Sigmoid colon (tissue), 7 donors: ENCODE data around the gene BLTP3B. TPM values are rescaled to one million over a fixed set of nuclear protein-coding genes. Genes with fewer than 3 reads are reported as not detected.
"Not testable (repeated sequence)": the region's sequence is repeated elsewhere in the genome, so short reads cannot be mapped to it uniquely, and the experiment has no call there.

ENCODE experiments used
- DNase-seq: peaks from one replicate; pipeline ENCODE4 v3.0.0-alpha.2; 2019
- H3K27ac ChIP-seq, 4 donors: fragments of 200-600 bp; sonication (generic); one replicate each; pipeline ENCODE4 v1.5.1; 2016 to 2019; ENCODE audit warnings: mild to moderate bottlenecking in 1 of 4
- H3K27me3 ChIP-seq, 3 donors: fragments of 200-600 bp; sonication (generic); one replicate each; pipeline ENCODE4 v1.5.1; 2019; ENCODE audit warnings: mild to moderate bottlenecking in 1 of 3
- H3K36me3 ChIP-seq, 4 donors: fragments of 200-600 bp; sonication (generic); one replicate each; pipeline ENCODE4 v1.5.1; 2016 to 2019
- H3K4me1 ChIP-seq, 4 donors: fragments of 200-600 bp; sonication (generic); one replicate each; pipeline ENCODE4 v1.5.1; 2017 to 2019
- H3K4me3 ChIP-seq, 4 donors: fragments of 200-600 bp; sonication (generic); one replicate each; pipeline ENCODE4 v1.5.1; 2017 to 2019; ENCODE audit warnings: mild to moderate bottlenecking in 2 of 4, moderate library complexity in 1 of 4
- H3K9me3 ChIP-seq, 4 donors: fragments of 200-600 bp in 3 of 4; sonication (generic) in 3 of 4; one replicate each; pipeline versions ENCODE4 v1.5.1 to v1.6.1; 2013 to 2019
- EP300 ChIP-seq, 4 donors: sonication (generic); formaldehyde crosslinking; IDR thresholded peaks; one replicate each; pipeline ENCODE4 v1.6.1; 2017; ENCODE audit warnings: antibody characterized with exemption in 4 of 4
- POLR2A ChIP-seq, 2 donors: fragments of 450-650 bp; IDR thresholded peaks; one replicate each; pipeline ENCODE4 v1.6.1; 2016; ENCODE audit warnings: antibody characterized with exemption in 2 of 2, mild to moderate bottlenecking in 2 of 2, moderate library complexity in 2 of 2
- POLR2AphosphoS5 ChIP-seq, 4 donors: sonication (generic); formaldehyde crosslinking; IDR thresholded peaks; one replicate each; pipeline ENCODE4 v1.6.1; 2017; ENCODE audit warnings: antibody characterized with exemption in 4 of 4
- WGBS, 2 donors: extraction: QIAGEN DNeasy Blood & Tissue Kit; methylation state at CpG; one replicate each; pipeline ENCODE4 v1.1.7; 2013; 5-methylcytosine and 5-hydroxymethylcytosine counted together
- intact Hi-C: fragments of 100-400 bp; cut with DNase I; formaldehyde crosslinking; loops from one replicate; pipeline ENCODE4 v1.15.1; 2023
- polyA plus RNA-seq, 3 donors: library from polyadenylated mRNA; stranded (reverse); fragments of 200-250 nt; gene quantifications; one replicate each; pipeline ENCODE4 v1.2.3, GENCODE V29; 2013
- total RNA-seq, 4 donors: library from RNA; depleted of rRNA; stranded (reverse); fragments of >200 nt; gene quantifications; one replicate each; pipeline ENCODE4 v1.1.0, GENCODE V29; 2016
- TF ChIP-seq, protein P1 (sequence below), 4 experiments: fragments of 450-650 bp in 3 of 4; fragments of 200-600 bp in 1 of 4; IDR thresholded peaks; one replicate each; pipeline ENCODE4 v1.5.1; 2016 to 2019; ENCODE audit warnings: antibody characterized with exemption in 4 of 4, mild to moderate bottlenecking in 3 of 4, moderate library complexity in 2 of 4
- donor health status: healthy with polysubstance abuse.
- donor health status: Bipolar disorder and iron deficiency.
- donor health status: healthy.

The BLTP3B gene
- total and polyA plus RNA-seq, 7 donors: 6.0 to 41.7 (median 33.3) TPM

DNA sequence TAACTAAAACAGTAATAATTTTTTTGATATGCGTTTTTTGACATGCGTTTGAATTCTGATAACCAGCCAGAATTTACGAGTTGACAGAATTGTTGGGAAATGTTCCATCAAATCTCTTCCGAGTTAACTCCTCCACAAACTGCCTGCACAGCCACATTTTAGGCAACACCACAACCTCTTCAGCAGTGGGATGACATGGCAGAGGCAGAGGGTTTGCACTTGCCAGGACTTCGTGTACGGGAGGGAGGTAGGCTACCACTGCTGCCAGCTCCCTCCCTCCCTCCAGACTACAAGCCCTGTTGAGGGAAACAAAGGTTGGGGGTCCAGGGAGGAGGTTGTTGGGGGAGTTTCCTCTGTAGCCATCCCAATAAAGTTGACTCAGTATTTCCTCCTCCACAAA lies 43.4 kb upstream of the BLTP3B start:
- Histone ChIP-seq H3K4me3 (peak overlapping the region in 3 of 4 donors; percentile 1 to 23 (median 18)), H3K27ac (peak overlapping the region; percentile 59 to 71 (median 70)), H3K27me3 (no peaks in the 10 kb centered on the region), H3K36me3 (no peaks in the 10 kb centered on the region), H3K9me3 (no peaks in the 10 kb centered on the region), H3K4me1 (peaks cover 0 to 25% (median 22%) of the 10 kb centered on the region in 4 donors)
- 77 to 79% methylated on average over 6 of the region's 6 CpGs for WGBS, 2 donors
- DNase-seq: no peak
- intact Hi-C loops: no loop called here
- TF ChIP-seq, protein P1, sequence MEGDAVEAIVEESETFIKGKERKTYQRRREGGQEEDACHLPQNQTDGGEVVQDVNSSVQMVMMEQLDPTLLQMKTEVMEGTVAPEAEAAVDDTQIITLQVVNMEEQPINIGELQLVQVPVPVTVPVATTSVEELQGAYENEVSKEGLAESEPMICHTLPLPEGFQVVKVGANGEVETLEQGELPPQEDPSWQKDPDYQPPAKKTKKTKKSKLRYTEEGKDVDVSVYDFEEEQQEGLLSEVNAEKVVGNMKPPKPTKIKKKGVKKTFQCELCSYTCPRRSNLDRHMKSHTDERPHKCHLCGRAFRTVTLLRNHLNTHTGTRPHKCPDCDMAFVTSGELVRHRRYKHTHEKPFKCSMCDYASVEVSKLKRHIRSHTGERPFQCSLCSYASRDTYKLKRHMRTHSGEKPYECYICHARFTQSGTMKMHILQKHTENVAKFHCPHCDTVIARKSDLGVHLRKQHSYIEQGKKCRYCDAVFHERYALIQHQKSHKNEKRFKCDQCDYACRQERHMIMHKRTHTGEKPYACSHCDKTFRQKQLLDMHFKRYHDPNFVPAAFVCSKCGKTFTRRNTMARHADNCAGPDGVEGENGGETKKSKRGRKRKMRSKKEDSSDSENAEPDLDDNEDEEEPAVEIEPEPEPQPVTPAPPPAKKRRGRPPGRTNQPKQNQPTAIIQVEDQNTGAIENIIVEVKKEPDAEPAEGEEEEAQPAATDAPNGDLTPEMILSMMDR (IDR thresholded peaks at IDR 0.05): no peak
- TF ChIP-seq POLR2A (IDR thresholded peaks at IDR 0.05) (no peak), EP300 (IDR thresholded peaks at IDR 0.05) (no peak), POLR2AphosphoS5 (IDR thresholded peaks at IDR 0.05) (no peak)

DNA sequence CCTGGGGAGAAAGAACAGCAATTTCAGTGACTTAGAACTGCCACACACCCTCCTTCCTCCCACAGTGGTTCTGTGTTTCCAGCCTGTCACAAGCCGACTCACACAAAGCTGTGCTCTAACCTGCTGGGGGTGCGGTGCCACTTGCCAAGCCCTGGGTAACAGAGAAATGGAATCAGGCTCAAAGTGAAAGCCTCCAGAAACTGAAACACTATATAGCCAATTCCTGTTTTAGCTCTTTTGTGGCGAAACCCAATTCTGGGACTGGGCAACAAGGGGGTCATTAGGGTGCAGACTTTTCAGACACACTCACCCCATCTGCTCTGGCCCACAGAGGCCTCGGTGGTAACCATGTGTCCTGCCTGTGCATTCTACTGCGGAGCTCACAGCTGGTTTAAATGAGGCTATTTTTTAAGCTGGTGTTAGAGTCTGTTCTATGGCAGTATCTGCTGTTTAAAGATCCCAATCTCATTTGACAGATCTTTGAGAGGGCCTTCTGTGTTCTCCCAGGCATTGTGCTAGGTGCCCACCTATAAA lies 42.8 kb upstream of the BLTP3B start:
- Histone ChIP-seq H3K27ac (peak overlapping the region; percentile 59 to 71 (median 70)), H3K36me3 (no peaks in the 10 kb centered on the region), H3K4me1 (peaks cover 0 to 25% (median 22%) of the 10 kb centered on the region in 4 donors), H3K27me3 (no peaks in the 10 kb centered on the region), H3K4me3 (peak overlapping the region in 3 of 4 donors; percentile 1 to 23 (median 18)), H3K9me3 (no peaks in the 10 kb centered on the region)
- intact Hi-C loops: no loop called here
- no peak for DNase-seq
- WGBS, 2 donors: 59 to 81% methylated on average over 5 of the region's 5 CpGs
- TF ChIP-seq, protein P1 (IDR thresholded peaks at IDR 0.05): no peak
- TF ChIP-seq POLR2A (IDR thresholded peaks at IDR 0.05) (no peak), POLR2AphosphoS5 (IDR thresholded peaks at IDR 0.05) (no peak), EP300 (IDR thresholded peaks at IDR 0.05) (no peak)

DNA sequence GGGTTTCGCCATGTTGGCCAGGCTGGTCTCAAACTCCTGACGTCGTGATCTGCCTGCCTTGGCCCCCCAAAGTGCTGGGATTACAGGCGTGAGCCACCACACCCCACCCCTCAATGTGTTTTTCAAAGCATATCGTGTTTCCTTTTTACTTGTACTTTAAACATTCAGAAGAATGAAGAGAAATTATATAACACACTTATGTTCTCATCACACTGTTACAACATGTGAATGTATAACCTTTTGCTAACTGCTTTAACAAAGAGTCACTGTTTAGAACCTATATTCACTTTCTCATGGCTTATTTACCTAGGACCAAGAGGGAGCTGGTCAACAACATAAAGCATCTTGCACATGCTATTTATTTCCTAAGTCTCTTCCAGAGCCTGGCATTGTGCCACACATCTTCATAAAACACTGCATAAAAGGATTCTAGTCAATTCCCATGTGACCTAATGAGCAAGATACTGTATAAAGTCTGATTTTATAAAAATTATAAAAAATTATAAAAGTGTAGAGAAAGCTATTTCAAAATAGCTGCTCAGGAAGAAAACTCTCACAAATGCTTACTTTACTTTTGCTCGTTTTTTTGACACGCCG lies 42.0 kb upstream of the BLTP3B start:
- TF ChIP-seq EP300 (IDR thresholded peaks at IDR 0.05) (no peak), POLR2AphosphoS5 (IDR thresholded peaks at IDR 0.05) (no peak), POLR2A (IDR thresholded peaks at IDR 0.05) (no peak)
- TF ChIP-seq, protein P1 (IDR thresholded peaks at IDR 0.05): no peak
- no peaks in the 10 kb centered on the region for H3K9me3 ChIP-seq
- H3K4me3 ChIP-seq: no peak overlapping the region
- peaks cover 0 to 25% (median 22%) of the 10 kb centered on the region in 4 donors for H3K4me1 ChIP-seq
- no peaks in the 10 kb centered on the region for H3K36me3 ChIP-seq
- peak overlapping the region; percentile 59 to 71 (median 70) for H3K27ac ChIP-seq
- no peaks in the 10 kb centered on the region for H3K27me3 ChIP-seq
- intact Hi-C loops: no loop called here
- 65 to 84% methylated on average over 8 of the region's 8 CpGs for WGBS, 2 donors
- DNase-seq: no peak

DNA sequence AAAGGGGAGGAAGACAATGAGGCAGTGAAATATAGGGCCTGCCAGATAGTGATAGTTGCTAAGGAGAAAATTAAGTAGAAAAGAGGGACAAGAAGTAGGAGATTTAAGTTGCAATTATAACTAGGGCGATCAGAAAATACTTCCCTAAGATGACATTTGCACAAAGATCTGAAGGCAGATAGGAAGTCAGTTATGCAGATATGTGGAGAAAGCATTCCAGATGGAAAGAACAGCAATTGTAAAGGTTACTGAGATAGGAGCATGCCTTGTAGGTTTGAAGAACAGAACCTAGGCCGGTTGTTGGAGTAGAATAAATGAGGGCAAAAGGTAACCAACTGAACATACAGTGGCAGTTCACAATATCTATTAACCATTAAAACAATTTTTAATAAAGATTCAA lies 36.6 kb upstream of the BLTP3B start:
- no peak for TF ChIP-seq POLR2AphosphoS5 (IDR thresholded peaks at IDR 0.05)
- no peak for TF ChIP-seq POLR2A (IDR thresholded peaks at IDR 0.05)
- TF ChIP-seq, protein P1 (IDR thresholded peaks at IDR 0.05): no peak
- no peak for TF ChIP-seq EP300 (IDR thresholded peaks at IDR 0.05)
- no peak overlapping the region for H3K4me3 ChIP-seq
- intact Hi-C loops: no loop called here
- no peaks in the 10 kb centered on the region for H3K4me1 ChIP-seq
- H3K27me3 ChIP-seq: no peaks in the 10 kb centered on the region
- no peaks in the 10 kb centered on the region for H3K36me3 ChIP-seq
- H3K27ac ChIP-seq: no peak overlapping the region
- DNase-seq: no peak
- WGBS, 2 donors: 92 to 96% methylated on average over 2 of the region's 2 CpGs
- H3K9me3 ChIP-seq: no peaks in the 10 kb centered on the region

DNA sequence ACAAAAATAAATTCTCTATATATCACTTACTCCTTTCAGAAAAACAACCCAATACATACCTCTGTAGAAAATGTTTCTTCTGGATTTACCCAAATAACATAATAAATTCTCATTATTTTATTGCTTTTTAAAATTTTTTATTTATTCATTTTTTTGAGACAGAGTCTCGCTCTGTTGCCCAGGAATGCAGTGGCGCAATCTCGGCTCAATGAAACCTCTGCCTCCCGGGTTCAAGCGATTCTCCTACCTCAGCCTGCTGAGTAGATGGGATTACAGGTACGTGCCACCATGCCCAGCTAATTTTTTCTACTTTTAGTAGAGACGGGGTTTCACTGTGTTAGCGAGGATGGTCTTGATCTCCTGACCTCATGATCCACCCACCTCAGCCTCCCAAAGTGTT lies 33.8 kb upstream of the BLTP3B start:
- DNase-seq, H3K27ac ChIP-seq, H3K9me3 ChIP-seq, H3K4me1 ChIP-seq, H3K27me3 ChIP-seq, H3K4me3 ChIP-seq, intact Hi-C loops, H3K36me3 ChIP-seq: not testable (repeated sequence)
- 97% methylated on average over 8 of the region's 8 CpGs for WGBS, 2 donors
